Inflammatory macrophage treated with lipopolysaccharide for 4 hours (primary cell): Measurements from ENCODE around the gene NRK.
"Not testable (repeated sequence)": the region's sequence is repeated elsewhere in the genome, so short reads cannot be mapped to it uniquely, and the experiment has no call there.

Experiments
- DNase-seq: peaks from one replicate; pipeline ENCODE4 v3.0.0-alpha.2; 2020

The NRK gene, protein sequence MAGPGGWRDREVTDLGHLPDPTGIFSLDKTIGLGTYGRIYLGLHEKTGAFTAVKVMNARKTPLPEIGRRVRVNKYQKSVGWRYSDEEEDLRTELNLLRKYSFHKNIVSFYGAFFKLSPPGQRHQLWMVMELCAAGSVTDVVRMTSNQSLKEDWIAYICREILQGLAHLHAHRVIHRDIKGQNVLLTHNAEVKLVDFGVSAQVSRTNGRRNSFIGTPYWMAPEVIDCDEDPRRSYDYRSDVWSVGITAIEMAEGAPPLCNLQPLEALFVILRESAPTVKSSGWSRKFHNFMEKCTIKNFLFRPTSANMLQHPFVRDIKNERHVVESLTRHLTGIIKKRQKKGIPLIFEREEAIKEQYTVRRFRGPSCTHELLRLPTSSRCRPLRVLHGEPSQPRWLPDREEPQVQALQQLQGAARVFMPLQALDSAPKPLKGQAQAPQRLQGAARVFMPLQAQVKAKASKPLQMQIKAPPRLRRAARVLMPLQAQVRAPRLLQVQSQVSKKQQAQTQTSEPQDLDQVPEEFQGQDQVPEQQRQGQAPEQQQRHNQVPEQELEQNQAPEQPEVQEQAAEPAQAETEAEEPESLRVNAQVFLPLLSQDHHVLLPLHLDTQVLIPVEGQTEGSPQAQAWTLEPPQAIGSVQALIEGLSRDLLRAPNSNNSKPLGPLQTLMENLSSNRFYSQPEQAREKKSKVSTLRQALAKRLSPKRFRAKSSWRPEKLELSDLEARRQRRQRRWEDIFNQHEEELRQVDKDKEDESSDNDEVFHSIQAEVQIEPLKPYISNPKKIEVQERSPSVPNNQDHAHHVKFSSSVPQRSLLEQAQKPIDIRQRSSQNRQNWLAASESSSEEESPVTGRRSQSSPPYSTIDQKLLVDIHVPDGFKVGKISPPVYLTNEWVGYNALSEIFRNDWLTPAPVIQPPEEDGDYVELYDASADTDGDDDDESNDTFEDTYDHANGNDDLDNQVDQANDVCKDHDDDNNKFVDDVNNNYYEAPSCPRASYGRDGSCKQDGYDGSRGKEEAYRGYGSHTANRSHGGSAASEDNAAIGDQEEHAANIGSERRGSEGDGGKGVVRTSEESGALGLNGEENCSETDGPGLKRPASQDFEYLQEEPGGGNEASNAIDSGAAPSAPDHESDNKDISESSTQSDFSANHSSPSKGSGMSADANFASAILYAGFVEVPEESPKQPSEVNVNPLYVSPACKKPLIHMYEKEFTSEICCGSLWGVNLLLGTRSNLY (N-terminal part only)

DNA sequence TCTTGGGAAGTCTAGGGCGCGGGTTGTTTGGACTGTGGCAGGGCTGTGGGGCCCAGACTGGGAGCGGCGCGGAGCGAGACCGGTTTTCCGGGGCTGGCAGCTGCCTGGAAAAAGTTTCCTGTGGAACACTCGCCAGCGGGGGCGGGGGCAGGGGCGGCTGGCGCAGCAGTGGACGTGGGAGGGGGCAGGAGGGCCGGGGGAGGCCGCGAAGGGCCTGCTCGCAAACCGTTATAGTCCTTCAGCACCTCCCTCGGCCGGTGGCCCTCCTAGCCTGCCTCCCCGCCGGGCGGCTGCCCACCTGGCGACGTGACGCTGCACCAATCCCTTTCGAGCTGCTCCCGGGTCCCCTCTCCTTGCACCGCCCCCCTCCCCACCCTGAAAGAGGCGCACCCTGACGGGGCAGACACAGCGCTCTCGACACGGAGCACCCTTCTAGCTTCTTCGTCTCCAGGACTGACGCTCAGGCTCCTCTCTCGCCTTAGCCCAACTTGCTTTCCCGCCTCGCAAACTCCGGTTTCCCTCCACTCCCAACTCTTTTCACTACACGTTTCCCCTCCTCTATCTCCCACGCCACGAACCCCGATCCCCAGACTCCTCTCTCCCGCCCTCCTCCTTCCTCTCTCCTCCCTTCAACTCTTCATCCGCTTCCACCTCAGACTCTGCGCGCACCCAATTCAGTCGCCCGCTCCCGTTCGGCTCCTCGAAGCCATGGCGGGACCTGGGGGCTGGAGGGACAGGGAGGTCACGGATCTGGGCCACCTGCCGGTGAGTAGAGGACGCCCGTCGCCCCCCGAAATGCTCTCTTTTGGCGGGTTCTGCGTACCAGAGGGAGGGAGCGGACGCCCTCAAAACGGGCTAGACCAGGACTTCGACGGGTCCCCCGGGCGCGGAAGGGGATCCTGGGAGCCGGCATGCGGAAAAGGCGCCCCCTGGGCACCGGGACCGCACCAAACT is at the start of gene NRK:
Gene NRK, plus strand, starts transcription at position 402 of the 954 bp plus-strand sequence. Its CDS starts 307 bp downstream, at position 709.
- no peak for DNase-seq

DNA sequence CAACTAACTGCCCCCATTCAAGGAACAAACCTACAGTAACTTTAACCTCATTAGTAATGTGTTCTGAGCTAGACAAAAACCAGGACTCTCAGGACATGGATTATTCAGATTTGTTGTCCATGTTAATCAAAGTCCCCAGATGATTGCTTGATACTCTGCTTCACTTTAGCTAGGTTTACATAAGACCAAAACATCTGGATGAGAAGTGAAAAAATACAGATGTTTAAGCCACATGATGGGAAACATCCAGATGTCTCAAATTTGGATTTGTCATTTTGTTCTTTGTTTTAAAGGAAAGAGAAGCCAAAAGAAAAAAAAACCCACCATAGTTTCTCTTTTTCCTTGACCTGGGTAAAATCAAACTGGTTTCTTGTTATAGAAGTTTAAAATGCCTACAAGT is 48.5 kb upstream of the NRK start:
- DNase-seq = no peak

DNA sequence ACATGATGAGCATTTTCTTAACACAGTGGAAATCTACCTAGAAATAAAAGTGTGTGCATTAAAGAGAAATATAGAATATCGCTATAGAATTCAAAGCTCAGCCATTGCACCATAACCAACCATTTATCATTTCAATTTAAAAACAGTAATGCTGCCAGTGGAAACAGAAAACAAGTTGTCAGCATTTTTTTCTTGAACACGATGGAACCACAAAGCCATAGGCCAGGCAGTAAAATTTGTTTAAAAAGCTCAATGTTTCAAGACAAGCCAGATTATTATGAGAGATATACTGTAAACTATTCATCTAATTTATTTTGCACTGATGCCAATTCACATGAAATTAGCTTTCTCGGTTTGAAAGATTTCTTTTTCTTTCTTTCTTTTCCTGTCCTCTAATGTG is 46.7 kb upstream of the NRK start:
- no peak for DNase-seq

DNA sequence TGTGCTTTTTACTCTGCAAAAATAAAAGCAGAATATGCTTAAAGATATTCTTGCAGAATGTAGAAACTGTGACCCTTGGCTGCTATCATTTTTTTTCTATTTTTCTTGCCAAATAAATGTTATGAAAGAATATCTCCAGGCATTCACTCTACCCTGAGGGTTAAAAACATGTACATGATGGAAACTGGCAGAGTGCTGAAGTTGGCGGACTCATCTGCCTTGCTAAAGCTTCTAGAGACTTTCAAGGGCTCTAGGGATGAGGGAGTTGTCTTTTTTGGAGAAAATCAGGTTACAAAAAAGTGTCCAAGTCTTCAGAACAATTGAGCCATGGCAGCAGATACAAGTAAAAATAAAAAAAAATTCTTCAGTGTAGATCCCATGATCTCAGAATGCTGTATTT is 40.5 kb upstream of the NRK start:
- no peak for DNase-seq

DNA sequence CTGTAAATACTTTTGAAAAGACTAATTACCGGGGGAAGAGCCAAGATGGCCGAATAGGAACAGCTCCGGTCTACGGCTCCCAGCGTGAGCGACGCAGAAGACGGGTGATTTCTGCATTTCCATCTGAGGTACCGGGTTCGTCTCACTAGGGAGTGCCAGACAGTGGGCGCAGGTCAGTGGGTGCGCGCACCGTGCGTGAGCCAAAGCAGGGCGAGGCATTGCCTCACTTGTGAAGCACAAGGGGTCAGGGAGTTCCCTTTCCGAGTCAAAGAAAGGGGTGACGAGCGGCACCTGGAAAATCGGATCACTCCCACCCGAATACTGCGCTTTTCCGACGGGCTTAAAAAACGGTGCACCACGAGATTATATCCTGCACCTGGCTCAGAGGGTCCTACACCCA is 25.5 kb upstream of the NRK start:
- not testable (repeated sequence) for DNase-seq

DNA sequence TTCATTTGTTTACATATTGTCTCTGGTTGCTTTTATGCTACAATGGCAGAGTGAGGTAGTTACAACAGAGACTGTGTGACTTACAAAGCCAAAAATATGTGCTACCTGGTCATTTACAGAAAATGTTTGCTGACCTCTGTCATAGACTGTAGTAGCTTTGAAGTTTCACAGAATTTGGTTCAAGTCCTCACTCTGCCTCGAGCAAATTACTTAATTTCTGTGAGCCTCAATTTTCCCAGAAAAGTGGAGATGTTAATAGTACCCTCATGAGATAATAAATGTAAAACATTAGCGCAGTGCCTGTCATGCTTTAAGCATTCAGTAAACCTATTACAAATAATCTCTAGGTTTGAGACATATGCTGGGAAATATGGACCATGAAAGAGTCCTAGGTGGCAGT is 18.4 kb upstream of the NRK start:
- DNase-seq = no peak

DNA sequence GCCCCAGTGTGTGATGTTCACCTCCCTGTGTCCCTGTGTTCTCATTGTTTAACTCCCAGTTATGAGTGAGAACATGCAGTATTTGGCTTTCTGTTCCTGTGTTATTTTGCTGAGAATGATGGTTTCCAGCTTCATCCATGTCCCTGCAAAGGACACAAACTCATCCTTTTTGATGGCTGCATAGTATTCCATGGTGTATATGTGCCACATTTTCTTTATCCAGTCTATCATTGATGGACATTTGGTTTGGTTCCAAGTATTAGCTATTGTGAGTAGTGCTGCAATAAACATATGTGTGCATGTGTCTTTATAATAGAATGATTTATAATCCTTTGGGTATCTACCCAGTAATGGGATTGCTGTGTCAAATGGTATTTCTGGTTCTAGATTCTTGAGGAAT is 16.7 kb upstream of the NRK start:
- DNase-seq = not testable (repeated sequence)

DNA sequence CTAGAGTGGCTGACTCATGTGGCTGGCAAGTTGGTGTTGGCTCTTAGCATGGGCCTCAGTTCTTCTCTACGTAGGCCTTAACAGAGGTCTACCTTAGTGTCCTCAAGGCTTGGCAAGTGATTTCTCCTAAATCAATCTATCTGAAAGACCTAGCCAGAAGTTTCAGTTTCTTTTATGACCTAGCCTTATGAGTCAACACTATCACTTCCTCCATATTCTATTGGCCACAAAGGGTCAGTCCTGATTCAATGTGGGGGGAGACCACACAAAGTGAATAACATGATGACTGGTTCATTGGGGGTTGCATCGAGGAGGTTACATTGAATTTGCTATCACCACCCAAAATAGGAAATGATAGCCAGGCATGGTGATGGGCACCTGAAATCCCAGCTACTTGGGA is 5.8 kb upstream of the NRK start:
- DNase-seq = no peak

DNA sequence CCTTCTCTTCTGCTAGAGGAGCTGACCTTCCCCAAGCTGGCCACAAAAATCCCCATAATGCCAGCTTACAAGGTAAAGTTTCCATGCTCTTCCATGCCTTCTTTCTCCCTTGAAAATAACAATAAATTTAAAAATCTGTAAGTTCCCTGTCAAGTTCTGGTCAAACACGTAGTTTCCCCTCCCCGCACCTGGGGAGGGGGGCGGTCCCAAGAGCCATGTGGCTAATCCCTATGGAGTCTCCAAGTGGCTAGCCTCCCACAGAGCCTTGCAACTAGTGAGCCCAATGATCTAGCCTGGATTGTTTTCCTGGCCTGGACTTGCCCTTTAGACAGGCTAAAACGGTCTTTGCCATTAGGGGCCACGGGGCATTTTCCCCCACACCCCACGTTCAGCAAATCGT is 2.1 kb upstream of the NRK start:
- no peak for DNase-seq

DNA sequence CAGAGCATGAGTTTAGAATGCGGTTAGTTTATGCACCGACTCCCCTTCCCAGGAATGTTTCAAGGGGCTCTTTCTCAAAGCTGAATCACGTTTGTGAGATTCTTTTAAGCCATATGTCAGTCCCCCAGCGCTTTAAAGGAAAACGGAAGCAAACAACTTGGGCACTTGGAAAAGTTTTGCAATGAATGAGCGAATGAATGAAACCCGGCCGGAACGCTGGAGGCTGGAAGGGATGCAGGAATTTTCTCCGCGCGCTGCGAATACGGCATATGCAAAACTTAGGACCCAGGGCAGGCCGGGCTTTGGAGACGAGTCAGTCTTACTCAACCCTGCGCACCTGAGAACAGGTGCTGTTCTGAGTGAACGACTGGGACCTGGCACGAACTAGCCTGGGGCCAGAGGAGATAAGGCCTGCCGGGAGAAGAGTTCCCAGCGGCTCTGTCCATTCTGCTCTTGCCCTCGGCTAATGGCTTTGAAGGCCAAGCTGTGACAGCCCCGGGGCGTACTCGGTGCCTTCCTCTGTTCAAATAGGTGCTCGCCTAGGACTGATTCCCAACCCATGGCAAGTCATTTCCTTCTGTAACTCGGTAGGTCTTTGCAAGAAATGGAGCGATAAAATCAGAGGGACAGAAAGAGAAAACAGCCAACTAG is 743 bp upstream of the NRK start:
- no peak for DNase-seq

DNA sequence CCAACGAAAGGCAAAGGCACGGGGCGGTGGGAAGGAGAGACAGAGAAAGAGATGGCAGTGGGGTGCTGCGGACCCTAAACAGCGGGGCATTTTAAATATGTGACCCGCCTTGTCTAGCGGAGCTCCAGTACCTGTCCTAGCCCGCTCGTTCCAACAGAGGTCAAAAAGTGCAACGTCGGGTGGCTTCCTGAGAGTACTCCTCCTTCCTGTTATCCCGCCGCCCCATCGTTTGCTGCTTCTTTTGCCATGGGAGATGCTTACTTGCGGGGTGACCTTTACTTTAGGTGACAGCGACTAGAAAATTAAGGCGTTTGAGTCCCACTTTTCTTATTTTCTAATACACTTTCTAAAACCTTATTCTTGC is 735 bp downstream of the NRK start:
- DNase-seq = no peak

DNA sequence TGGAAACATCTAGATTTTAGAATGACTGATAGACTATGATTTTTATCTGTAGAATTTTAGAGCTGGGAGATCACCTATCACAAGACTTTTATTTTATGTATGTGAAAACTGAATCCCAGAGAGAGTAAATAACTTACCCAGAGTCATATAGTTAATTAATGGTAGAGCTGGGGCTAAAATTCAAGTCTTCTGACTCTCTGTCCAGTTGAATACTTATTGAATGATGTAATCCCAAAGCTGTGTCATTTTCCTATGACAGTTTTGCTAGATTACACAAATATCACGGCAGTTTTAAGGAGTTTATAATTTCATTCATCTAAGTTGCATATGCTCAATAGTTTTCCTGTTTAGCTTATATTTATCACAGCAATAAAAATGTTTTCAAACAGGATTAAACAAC is 6.7 kb downstream of the NRK start:
- DNase-seq = no peak

DNA sequence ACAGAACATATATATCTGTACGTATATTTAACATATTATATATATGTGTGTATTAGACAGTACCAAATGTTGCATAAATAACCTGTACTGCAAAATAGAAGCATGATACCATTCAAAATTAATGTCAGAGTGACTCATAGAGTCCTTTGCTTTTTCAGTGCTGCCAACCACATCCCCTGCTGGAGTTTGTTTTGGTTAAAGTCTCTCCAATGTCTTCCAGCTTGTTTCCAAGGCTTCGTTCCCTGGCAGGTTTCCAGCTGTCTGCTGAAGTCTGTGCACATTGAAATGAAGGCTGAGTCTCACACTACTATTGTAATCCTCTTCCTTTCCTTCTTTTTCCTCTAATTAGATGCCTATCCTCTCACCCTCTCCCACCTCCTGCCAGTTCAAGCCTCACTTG is 14.9 kb downstream of the NRK start:
- DNase-seq = no peak

DNA sequence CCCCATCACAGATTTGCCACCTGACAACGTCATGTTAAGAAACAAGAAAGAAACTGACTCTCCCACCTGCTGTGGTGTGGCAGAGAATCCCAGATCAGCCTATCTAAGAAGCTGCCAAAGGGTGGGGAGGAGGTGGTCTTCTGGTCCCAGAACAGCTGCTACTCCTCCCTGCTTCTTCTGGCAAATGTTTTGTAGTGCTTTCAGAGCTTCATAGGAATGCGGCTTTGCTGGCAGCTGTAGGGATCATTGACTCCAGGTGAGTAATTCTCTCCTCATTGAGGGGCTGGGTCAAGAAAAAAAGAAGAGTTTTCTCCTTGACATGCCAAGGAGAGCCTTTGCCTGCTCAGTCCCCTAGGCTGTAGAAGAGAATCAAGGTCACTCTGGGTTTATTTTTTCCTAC is 23.3 kb downstream of the NRK start:
- DNase-seq = no peak

DNA sequence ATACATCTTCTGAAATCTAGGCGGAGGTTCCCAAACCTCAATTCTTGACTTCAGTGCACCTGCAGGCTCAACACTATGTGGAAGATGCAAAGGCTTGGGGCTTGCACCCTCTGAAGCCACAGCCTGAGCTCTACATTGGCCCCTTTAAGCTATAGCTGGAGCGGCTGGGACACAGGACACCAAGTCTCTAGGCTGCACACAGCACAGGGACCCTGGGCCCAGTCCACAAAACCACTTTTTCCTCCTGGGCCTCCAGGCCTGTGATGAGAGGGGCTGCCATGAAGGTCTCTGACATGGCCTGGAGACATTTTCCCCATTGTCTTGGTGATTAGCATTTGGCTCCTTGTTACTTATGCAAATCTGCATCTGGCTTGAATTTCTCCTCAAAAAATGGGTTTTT is 27.8 kb downstream of the NRK start:
- DNase-seq = not testable (repeated sequence)

DNA sequence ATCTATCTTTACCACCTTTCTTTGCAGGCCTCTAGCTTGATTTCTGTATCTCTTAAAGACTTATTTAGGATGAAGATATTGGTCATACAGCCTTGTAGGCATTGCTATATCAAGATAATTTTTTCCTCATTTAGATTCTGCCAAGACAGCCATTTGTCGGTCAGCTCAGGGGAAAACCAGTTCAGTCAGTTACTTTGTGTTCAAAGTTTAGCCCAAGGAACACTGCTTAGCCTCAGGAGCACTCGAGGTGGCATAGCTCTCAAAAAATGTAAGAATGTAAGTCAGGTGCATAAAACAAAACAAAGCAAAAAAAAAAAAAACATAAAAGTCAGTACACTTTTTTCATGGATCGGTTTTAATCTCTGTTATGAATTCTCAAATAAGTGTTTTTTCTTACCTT is 43.4 kb downstream of the NRK start:
- DNase-seq = no peak

DNA sequence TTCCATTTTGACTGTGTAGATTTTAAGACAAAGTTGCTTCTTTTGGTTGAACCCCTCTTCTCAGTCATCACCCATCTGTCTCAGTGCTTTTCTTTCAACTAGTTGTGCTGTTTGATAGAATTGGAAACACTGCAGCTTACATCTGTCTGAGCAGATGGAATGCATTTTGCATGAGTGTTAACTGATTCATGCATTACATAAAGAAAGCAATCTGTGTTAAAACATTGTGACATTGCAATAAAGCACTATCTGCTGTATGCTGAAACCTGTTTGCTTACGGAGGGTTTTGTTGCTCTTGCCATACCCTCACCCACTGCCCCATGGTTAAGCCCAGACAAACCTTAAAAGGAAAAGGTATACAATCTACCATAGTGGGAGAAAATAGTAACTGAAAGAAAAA is 47.4 kb downstream of the NRK start:
- DNase-seq = no peak

DNA sequence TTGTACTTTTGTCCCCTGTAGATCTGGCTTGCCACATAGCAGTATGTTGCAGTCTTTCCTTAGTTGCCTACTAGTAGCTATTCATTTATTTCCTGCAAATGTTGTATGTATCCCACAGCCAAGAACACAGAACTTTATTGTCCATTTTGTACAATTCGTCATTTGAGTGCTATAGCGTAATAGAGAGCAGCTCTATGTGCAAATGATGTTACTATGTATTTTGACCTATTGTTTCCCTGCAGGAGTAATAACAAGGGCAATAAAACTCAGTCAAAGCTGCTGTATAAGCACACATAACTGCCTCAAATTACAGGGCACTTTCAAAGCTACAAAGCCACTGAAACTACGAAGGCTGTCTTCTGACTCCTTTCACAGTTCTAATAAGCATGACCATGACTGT is 48.1 kb downstream of the NRK start:
- DNase-seq = no peak

DNA sequence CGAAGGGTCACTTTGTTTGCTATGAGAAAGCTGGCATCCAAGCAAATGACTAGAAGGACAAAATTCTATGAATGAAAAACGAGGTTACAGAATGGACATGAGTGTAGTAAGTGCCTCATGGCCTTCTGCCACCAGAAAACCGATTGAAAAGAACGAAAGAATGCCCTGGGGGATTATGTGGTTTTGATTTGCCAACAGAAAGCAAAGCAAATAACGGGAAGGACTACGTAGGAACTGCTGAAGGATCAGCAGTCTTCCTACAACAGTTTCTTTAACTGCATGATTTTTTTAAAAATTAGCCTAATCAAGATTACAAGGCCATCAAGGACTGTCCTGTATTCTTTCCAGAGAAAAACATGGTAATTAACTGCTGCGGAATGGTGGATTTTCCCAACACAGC is 50.6 kb downstream of the NRK start:
- DNase-seq = no peak

DNA sequence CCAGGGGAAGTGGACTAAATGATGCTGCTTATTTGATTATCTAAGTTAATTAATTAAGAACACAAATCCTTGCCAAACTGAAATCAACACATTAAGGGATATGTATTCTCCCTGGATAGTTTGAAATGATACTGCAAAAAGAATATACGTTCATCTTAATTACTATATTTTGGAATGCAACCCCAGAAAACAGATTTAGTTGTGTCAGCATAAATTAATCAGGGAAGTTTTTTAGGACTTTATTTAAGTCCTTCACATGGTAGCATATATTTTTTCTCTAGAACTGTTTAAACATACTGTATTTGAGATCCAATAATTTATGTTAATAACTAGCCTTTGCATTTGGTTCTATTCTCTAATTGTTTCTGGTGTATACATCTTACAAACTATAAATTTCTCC is 52.5 kb downstream of the NRK start:
- no peak for DNase-seq

DNA sequence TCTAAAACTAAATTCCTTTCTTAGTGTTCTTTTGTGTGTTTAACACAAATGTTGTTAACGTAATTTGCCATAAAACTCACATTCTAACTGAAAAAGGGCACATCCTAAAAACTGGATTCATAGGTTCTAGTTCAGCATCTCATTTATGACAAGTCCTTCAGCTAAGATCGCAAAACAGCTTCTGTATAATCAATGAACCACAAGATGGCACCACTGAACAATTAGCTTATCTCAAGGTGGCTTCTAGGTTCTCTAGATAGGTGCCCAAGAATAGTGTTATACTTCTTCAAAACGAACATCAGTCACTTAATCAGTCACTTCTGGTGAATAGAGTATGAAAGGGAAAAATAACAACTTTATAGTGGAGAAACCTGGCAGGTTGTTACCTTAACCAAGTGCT is 54.3 kb downstream of the NRK start:
- no peak for DNase-seq

DNA sequence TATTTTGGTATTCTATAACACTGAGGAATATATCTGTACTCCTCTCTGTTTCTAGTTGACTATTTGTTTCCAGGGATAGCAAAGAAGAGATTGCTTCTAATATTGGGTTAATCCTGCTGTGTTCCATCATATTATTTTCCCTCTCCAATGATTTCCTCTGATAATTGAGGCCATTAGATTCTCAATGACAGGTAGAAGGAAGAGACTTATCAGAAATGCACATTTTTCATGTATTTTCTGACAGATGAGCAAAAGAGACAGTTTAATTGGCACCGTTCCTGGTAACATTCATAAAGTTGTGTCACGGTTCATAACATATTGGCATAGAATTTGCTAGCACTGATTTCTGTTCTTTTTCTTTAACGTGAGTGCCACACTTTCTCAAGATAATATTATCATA is 58.2 kb downstream of the NRK start:
- no peak for DNase-seq
